GM19099 (cell line): ENCODE measurements around the gene KCNQ1OT1.

Experiments used
- POLR2A ChIP-seq: IDR thresholded peaks from 3 replicates; pipeline ENCODE4 v1.6.1; 2011; ENCODE audit warnings: low read depth; ENCODE audit not compliant: insufficient read length; ENCODE audit errors: extremely low read depth

The KCNQ1OT1 gene

GRCh38 chr11:2716376-2717095 is 16.7 kb upstream of the KCNQ1OT1 start:
- TF ChIP-seq POLR2A = no peak

- TF ChIP-seq POLR2A = no peak
Measured at GRCh38 chr11:2715716-2716350, 16.0 kb upstream of the KCNQ1OT1 start.

GRCh38 chr11:2714871-2715270 is 15.1 kb upstream of the KCNQ1OT1 start:
- TF ChIP-seq POLR2A = no peak

GRCh38 chr11:2714463-2714800 is 14.6 kb upstream of the KCNQ1OT1 start:
- TF ChIP-seq POLR2A = no peak

- TF ChIP-seq POLR2A = no peak
Measured at GRCh38 chr11:2713661-2714462, 14.1 kb upstream of the KCNQ1OT1 start.

- TF ChIP-seq POLR2A = no peak
Measured at GRCh38 chr11:2713094-2713493, 13.3 kb upstream of the KCNQ1OT1 start.

- TF ChIP-seq POLR2A = no peak
Measured at GRCh38 chr11:2711161-2711560, 11.4 kb upstream of the KCNQ1OT1 start.

GRCh38 chr11:2709429-2709828 is 9.6 kb upstream of the KCNQ1OT1 start:
- TF ChIP-seq POLR2A = no peak

GRCh38 chr11:2708757-2709281 is 9.0 kb upstream of the KCNQ1OT1 start:
- TF ChIP-seq POLR2A = no peak

GRCh38 chr11:2708151-2708581 is 8.4 kb upstream of the KCNQ1OT1 start:
- no peak for TF ChIP-seq POLR2A

GRCh38 chr11:2707736-2708135 is 7.9 kb upstream of the KCNQ1OT1 start:
- no peak for TF ChIP-seq POLR2A

GRCh38 chr11:2706321-2706720 is 6.5 kb upstream of the KCNQ1OT1 start:
- no peak for TF ChIP-seq POLR2A

GRCh38 chr11:2704896-2705606 is 5.3 kb upstream of the KCNQ1OT1 start:
- no peak for TF ChIP-seq POLR2A

- TF ChIP-seq POLR2A = no peak
Measured at GRCh38 chr11:2704356-2704755, 4.6 kb upstream of the KCNQ1OT1 start.
